HG03354 (cell line): ENCODE data around the gene DDX28.
A peak's percentile ranks its signal among the peaks of the same experiment; 100 is the strongest.
"Not testable (repeated sequence)": the region's sequence is repeated elsewhere in the genome, so short reads cannot be mapped to it uniquely, and the experiment has no call there.

ENCODE experiments used
- ATAC-seq: cut with Tn5 transposase; IDR thresholded peaks from one replicate; pipeline ENCODE4 v1.9.1; 2021; ENCODE audit warnings: mild to moderate bottlenecking; ENCODE audit not compliant: unreplicated experiment, poor library complexity, severe bottlenecking

The DDX28 gene

DNA sequence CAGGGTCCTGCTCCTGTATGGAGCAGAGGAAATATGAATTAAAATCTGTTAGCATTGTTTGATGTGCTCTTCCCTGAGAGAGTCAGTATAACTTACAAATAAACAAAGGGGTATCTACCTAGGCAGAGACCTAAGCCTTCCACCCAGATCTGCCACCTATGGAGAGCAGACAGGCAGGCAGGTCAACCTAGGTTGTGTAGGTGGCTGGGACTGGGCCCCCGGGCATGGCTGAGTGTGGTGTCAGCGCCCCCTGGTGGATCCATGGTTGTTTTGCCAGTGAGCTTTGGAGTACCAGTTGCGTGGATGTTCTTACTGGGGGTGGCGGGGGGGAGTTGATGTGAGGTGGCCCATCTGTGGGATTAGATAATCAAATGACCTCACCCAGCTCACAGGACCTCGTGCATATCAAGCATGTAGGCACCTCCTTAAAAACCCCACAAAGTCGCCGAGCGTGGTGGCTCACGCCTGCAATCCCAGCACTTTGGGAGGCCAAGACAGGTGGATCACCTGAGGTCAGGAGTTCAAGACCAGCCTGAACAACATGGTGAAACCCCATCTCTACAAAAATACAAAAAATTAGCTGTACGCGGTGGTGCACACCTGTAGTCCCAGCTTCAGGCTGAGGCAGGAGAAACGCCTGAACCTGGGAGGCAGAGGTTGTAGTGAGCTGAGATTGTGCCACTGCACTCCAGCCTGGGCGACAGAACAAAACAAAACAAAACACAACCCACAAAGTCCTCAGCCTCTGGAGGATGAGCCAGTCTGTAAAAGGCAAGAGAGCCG, 17.7 kb upstream of the DDX28 start:
- peak; percentile 80 for ATAC-seq

DNA sequence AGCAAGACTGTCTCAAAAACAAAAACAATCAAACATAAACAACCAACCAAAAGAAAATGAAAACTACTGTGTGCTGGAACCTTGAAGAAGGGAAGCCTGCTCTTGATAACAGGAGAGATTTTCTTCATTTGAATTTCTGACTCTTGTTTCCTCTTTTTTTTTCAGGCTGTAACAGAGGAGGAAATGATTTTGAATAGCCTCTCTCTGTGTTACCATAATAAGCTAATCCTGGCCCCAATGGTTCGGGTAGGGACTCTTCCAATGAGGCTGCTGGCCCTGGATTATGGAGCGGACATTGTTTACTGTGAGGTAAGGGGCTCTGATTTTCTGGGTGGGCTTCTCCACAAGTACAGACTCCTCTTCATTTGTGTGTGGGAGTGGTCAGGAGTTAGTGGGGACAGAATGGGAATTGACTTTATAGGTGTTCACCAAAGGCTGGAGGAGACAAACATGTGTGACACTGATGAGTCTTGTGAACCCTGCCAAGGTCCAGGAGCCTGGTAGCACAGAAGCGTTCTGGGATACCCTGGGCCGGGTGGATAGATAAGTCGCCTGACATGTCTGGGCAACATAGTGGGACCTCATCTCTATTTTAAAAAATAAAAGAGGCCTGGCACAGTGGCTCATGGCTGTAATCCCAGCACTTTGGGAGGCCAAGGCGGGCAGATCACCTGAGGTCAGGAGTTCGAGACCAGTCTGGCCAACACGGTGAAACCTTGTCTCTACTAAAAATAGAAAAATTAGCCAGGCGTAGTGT, 15.0 kb upstream of the DDX28 start:
- peak; percentile 33 for ATAC-seq

DNA sequence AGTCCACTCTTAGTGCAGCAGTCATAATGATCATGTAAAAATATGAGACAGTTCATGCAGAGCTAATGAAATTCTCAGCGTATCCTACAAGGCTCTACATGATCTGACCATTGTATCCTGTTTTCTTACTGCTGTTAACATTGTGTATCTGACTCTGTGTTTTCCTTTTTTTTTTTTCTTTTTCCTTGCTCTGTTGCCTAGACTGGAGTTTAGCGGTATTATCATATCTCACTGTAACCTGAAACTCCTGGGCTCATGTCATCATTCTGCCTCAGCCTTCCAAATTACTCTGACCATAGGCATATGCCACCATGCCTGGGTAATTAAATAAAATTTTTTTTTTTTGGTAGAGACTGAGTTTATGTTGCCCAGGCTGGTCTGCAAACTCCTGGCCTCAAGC, 12.2 kb upstream of the DDX28 start:
- no peak for ATAC-seq

DNA sequence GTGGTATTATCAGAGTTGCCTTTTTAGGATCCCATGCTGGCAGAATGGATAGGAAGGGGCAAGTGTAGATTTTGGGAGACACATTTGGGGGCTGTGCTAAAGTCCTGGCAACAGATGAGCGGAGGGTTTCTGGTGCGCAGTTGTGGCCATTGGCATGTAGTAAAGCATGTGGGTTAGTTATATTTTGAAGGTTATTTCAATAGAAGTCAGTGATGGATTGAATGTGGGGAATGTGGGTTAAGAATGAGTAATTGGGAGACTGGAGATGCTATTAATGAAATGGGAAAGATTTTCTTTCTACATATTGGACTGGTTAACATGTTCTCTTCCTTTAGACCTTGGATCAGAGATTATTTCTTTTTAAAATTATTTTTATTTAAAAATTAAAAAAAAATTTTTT, 10.1 kb upstream of the DDX28 start:
- no peak for ATAC-seq

DNA sequence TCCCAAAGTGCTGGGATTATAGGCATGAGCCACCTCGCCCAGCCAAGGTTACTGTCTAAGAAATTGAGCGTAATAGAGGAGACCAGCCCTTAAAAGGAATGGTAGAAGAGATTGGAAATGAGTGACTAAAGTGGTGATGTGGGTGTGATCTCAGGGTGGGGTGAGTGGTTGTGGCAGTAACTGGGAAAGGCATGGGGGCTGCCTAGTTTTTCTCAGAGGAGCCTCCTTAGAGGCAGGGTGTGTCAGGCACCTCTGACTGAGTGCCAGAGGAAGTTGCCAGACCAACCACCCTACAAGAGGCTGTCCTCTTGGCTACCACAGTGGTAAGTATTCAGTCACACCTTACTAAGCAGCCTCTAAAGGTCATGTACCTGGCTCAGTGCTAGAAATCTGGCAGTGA, 8.9 kb upstream of the DDX28 start:
- no peak for ATAC-seq

GRCh38 chr16:68030108-68030507, 7.1 kb upstream of the DDX28 start:
- not testable (repeated sequence) for ATAC-seq

DNA sequence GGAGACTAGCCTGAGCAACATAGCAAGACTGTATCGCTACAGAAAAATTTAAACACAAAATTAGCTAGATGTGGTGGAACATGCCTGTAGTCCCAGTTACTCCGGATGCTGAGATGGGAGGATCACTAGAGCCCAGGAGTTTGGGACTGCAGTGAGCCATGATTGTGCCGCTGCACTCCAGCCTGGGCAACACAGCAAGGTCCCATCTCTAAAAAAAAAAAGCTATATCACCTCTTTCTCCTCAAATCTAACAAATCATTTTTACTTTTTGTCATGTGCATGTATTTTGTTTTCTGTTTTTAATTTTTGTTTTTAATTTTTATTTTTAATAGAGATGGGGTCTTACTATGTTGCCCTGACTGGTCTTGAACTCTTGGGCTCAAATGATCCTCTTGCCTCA, 6.0 kb upstream of the DDX28 start:
- ATAC-seq = no peak

DNA sequence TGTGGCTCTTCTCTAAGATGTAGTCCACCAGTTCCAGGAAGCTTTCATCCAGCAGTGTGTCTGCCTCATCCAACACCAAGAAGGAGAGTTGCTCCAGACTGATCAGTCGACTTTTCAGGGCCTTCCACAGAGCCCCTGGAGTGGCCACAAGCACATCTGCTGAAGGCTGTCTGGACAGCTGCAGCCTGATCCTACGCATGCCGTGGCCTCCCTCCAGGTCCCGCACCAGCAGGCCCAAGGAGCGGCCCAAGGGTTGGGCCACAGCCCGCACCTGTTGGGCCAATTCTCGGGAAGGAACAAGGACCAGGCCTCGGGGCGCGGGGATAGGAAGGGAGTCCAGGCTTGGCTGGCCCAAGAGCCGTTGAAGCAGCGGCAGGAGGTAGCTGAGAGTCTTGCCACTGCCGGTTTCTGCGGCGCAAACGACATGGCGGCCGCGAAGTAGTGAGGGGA, 729 bp downstream of the DDX28 start:
- no peak for ATAC-seq

DNA sequence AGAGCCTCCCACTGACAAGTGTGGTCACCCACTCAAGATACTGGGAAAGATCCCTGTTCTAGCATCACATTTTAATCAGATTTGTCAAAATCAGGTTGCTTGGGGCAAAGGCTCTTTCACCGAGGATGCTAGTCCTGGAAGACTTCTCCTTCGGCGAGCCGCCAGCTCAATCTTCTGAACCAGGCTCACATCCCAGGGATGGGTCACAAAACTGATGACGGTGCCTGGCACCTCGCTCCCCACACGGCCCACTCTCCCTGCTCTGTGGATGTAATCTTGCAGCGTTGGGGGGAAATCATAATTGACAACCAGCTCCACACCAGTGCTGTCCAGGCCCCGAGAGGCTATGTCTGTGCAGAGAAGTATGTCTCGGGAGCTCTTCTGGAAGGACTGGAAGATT, 1.5 kb downstream of the DDX28 start:
- ATAC-seq = no peak

DNA sequence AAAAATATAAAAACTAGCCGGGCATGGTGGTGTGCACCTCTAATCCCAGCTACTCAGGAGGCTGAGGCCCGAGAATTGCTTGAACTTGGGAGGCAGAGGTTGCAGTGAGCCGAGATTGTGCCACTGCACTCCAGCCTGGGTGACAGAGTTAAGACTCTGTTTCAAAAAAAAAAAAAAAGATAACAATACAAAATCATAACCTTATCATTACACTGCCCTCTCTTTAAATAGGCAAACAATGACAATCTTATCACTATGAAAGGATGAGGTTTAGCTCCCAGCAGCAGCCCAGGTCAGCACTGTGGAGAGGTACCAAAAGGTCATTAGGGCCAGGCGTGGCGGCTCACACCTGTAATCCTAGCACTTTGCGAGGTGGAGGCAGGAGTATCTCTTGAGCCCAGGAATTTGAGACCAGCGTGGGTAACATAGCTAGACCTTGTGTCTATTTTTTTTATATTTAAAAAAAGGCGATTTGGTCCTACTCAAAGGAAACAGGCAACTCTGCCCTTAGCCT, 3.8 kb downstream of the DDX28 start:
- ATAC-seq = no peak

GRCh38 chr16:68015681-68016080, 7.4 kb downstream of the DDX28 start, which contains the start of gene DPEP2NB:
Gene DPEP2NB, minus strand, starts transcription at chr16:68015911. Its CDS starts 141 bp downstream, at chr16:68015770.
- ATAC-seq = no peak

- ATAC-seq = no peak
Observed at GRCh38 chr16:68013440-68013839, 9.6 kb downstream of the DDX28 start.

- not testable (repeated sequence) for ATAC-seq
Observed at GRCh38 chr16:68009872-68010271, 13.2 kb downstream of the DDX28 start.

DNA sequence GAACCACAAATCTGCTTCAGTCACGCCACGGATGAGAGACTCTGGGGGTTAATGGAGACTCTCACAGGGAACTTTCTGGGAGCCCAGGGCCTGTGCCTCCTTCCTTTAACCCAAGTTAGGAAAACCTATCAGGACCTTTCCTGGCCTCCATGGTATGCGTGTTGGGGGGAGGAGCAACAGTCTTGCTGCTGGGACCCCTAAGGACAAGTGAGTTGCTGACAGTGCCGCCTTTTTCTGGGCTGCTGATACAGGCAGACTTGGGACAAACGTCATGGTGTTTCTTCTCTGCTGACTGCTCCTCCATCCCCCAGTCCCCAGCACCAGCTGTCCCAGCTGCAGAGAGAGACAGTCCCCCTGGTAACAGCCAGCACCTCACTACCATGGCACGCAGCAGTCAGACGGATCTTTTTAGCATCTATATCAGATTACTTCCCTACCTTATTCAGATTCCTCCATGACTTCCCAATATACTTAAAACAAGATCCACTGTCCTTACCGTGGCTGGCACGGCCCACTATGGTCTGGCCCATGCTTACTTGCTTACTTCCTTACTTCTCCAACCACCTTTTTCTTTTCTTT, 13.8 kb downstream of the DDX28 start:
- ATAC-seq = no peak

DNA sequence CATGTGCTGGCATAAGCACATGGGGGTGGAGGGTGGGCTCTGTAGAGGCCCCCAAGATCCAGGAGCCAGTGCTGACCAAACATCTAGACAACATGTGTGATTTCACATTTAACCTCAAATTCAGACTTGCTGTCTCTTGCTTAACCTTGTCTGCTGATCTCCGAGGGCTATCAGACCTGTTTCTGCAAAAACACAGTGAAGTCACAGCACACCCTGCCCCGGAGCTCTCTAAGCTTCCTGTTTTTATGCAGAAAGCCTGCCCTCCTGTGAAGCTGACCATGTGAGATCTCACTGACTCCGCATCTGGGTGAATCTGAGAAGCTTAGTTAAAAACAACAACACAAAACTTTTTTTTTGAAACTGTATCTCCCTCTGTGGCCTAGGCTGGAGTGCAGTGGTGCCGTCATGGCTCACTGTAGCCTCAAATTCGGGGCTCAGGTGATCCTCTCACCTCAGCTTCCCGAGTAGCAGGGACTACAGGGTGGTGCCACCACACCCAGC, 17.2 kb downstream of the DDX28 start:
- no peak for ATAC-seq

DNA sequence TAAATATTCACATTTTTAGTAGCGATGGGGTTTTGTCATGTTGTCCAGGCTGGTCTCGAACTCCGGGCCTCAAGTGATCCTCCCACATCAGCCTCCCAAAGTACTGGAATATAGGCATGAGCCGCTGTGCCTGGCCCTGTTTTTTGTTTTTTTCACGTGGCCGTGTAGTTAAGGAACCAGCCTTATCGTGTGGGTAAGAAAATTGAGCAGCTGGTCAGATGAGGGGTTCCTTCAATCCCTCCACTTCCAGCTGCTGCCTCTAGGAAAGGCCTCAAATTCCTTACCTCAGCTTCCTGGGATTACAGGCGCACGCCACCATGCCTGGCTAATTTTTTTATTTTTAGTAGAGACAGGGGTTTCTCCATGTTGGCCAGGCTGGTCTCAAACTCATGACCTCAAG, 17.8 kb downstream of the DDX28 start:
- ATAC-seq = no peak

- ATAC-seq = no peak
Observed at GRCh38 chr16:68003031-68003430, 20.0 kb downstream of the DDX28 start.

- ATAC-seq = no peak
Observed at GRCh38 chr16:68000450-68000849, 22.6 kb downstream of the DDX28 start.

DNA sequence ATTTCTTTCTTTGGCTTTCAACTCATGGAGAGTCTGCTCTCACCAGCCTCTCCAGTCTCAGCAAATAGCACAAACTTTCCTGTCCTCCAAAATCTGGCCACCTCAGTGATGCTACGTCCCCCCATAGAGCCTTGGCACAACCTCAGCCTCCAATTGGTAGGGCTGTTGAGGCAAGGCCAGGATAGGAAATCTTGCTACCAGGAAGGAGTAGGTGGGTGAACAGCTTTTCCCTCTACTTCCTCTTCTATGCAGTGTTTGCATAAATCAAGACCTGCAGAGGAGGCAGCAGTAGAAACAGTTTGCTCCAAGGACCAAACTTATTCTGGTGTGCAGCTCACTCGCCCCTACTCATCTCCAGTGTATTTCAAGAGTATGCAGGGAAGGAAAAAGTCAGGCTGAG, 23.0 kb downstream of the DDX28 start:
- no peak for ATAC-seq
